Fibroblast of skin of left quadriceps (primary cell): ENCODE results near the gene RBM47.

Experiments used
- DNase-seq, 2 experiments: peaks; one replicate each; pipeline ENCODE4 v3.0.0-alpha.2; 2013; ENCODE audit warnings: low read depth in 2 of 2

Gene RBM47

DNA sequence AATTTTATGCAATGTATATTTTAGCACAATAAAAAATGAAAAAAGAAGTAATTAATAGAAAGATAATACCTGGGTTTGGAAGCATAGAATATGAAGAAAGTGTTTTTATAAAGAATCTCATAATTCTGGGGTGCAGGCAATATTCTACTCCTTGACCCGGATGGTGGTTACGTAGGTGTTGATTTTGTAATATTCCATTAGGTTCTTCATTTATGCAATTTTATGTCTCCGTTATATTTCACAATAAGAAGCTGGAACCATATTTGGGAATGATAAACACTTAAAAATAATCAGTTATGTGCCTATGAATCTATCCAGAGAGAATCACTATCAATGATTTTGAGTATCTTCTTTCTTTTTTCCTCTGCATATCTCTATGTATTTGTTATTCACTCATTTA lies 256.0 kb downstream of the RBM47 start:
- no peak for DNase-seq
